HG03520 (cell line): ENCODE results near the gene CNTFR.

Experiments
- ATAC-seq: cut with Tn5 transposase; IDR thresholded peaks from one replicate; pipeline ENCODE4 v1.9.1; 2021; ENCODE audit warnings: mild to moderate bottlenecking, moderate library complexity; ENCODE audit not compliant: unreplicated experiment

CNTFR gene

GRCh38 chr9:34526026-34526425 lies 63.5 kb downstream of the CNTFR start:
- ATAC-seq: no peak

- no peak for ATAC-seq
These were observed 65.2 kb downstream of the CNTFR start for GRCh38 chr9:34524349-34524748.

DNA sequence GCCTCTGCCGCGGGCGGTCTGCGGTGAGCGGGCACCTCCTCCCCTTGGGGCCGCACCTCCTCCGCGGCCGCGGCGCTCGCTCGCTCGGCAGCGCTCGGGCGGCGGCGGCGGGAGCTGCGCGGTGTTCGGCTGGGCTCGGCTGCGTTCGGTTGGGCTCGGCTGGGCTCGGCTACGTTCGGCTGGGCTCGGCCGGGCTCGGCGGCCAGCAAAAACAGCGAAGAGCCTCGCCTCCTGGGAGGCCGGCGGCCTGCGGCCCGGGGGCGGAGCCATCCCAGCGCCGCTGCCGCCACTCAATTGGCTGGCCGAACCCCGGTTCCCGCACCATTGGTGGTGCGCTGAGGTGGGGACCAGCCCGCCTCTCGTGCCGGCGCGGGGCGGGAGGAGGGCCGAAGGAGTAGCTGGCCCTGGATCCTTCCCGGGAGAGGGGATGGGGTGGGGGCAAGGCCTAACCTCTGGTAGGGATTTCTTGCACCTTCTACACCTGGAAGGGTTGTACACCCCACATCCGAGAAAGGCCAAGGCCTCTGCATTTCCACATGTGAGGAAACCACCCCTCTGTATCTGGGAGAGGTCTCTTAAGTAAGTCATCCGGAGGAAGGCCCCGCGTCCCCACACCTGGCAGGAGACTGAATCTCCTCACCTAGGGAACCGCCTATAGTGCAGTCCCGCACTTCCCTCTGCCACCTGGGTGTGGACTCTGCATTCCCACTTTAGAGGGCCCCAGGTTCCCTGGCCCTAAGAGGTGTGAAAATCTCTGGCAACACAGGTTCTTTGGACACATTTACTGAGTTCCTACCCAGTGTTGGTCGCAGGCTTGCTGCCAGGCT lies 66.3 kb downstream of the CNTFR start, which contains the start of gene ENHO:
ENHO (minus strand) TSS at position 20 of the 827 bp plus-strand sequence. CDS start 1,295 bp downstream, outside the sequence.
- peak; percentile 81 for ATAC-seq

- ATAC-seq: no peak
These were observed 67.2 kb downstream of the CNTFR start for GRCh38 chr9:34522091-34522887.

DNA sequence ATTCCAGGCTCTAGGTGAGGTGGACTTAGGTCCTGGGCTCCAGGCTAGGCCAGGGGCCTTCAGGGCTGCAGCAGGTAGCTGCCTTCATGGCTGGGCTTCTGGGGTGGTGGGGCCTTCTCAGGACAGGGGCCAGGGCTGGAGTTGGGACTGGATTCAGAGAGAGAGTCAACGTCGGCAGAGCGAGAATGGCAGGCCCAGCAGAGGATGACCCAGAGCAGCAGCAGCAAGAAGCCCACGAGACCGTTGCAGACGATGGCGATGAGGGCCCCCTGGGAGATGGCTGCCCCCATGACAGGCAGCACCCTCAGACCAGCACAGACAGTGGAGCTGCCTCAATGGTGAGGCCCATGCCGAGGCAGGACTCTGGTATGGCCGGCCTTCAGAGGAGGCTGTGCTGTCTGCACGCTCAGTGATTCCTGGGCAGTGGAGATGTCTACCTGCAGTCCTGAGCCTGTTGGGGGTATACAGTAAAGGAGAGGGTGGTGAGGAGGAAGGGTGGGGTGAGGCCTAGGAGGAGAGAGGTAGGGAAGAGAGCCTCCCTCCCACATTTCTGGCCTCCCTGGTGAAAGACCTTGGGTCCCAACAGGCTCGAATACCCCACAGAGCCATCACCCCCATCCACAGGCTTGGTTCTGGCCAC lies 68.0 kb downstream of the CNTFR start:
- no peak for ATAC-seq

DNA sequence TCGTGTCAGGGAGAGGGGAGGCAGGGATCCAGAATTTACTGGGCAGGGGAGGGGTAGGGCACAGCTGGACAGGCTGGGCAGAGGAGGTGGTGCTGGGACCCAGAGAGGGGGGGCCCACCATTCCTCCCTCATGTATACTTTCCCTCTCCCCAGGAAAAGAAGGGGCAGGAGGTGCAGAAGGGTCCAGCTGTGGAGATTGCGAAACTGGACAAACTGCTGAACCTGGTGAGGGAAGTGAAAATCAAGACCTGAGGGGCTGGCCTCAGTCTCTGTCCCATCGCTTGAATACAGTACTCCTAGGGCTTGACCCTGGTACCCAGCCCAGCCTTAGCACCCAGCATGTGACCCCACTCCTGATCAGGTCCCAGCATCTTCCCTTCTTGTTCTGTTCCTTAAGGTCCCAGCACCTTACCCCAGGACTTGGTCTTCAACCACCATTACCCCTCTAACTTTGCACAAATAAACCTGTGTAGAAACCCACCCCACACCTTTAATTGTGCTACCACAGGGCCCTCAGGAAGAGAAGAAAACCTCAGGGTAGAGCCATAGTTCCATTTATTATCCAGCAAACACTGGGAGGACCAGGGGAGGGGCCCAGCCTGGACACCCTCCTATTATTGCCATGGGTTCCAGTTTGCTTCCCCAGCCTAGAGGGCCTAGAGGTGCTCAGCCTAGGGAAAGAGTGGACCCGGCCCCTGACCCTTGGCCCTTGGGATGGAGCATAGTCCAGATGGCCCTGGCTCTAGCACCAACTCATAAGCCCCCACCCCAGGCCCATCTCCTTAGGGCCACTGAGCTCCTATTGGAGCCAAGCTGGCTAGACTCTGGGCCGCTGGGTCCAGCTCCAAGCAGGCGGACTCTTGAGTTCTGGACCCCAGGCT lies 68.8 kb downstream of the CNTFR start:
- no peak for ATAC-seq

GRCh38 chr9:34520096-34520495 lies 69.4 kb downstream of the CNTFR start:
- no peak for ATAC-seq

GRCh38 chr9:34519321-34520020 lies 70.1 kb downstream of the CNTFR start:
- no peak for ATAC-seq

GRCh38 chr9:34518896-34519295 lies 70.6 kb downstream of the CNTFR start:
- ATAC-seq: no peak

DNA sequence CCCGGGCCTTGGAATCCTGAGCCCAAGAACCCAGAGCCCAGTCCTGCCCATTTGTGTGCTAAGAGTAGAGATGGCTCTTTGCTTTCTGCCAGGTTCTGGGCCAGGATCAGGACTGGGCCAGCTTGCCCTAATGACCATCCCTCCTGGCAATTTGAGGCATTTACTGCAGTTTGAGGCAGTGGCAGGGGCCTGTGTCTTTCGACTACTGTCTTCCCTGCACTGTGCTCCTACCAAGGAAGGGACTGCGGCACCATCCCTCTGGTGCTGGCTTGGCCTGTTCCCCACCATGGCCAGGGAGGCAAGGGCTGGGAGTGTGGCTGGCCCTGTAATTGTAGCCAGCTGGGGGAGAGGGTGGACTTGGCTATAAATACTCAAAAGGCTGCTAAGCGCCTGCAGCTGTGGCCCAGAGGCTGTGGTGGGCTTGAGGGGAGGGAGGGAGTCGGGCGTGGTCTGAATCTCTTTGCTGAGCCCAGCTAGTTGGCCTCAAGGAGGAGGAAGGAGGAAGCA lies 71.4 kb downstream of the CNTFR start:
- no peak for ATAC-seq

DNA sequence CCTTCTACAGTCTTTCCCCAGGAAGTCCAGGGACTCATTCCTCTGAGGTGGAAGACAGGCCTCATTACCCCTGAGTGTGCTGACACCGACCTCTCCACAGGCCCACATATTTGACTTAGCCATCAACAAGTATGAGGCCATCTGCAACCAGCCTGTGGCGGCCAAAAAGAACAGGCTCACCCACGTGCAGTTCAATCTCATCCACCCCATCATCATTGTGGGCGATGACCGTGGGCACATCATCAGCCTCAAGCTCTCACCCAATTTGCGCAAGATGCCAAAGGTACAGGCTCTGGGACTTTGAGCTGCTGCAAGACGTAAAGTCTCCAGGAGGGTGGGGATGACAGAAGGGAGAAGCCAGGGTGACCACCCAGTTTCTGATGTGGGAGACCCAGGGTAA lies 72.3 kb downstream of the CNTFR start:
- ATAC-seq: no peak

DNA sequence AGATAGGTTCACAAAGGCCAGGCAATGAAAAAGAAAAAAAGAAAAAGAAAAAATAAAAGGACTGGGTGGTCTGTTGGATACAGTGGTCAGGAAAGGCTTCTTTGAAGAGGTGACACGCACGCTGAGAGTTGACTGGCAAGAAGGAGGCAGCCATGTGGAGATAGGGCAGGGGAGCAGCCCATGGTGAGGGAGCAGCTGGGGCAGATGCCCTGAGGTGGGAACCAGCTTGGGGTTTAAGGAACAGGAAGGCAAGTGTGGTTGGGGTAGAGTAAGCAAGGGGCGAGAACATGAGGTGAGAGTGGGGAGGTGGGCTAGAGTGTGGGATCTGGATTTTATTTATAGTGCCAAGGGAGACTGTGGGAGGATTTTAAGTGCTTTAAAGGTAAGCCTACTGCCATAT lies 73.6 kb downstream of the CNTFR start:
- no peak for ATAC-seq

DNA sequence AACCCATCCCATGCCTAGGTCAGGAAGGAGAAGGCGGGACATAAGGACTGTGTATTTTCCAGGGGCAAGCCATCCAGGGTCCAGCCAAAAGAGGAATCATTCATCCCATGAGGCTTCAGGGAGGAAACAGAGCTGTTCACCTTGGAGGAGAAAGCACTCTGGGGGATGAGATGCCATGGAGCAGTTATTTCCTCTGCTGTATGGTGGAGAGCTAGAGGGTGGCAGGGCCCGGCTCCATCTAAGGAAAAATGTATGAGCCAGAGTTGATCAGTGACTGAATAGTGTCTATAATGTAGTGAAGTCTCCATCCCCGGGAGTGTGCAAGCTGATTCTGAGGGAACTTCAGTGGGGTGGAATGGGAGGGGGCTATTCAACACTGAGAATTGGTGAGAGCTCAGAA lies 74.7 kb downstream of the CNTFR start:
- no peak for ATAC-seq

DNA sequence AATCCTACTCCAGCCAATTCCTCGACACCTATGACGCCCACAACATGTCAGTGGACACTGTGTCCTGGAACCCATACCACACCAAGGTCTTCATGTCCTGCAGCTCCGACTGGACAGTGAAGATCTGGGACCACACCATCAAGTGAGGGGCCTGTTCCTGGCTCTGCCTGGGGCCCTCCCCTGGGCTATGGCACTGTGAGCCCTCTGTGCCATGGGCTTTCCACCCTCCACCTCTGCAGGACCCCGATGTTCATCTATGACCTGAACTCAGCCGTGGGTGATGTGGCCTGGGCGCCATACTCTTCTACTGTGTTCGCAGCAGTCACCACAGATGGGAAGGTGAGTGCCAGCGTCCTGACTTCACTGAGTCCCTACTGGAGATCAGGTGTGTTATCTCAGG lies 75.1 kb downstream of the CNTFR start:
- ATAC-seq: no peak

GRCh38 chr9:34513567-34514214 lies 75.8 kb downstream of the CNTFR start:
- ATAC-seq: no peak

DNA sequence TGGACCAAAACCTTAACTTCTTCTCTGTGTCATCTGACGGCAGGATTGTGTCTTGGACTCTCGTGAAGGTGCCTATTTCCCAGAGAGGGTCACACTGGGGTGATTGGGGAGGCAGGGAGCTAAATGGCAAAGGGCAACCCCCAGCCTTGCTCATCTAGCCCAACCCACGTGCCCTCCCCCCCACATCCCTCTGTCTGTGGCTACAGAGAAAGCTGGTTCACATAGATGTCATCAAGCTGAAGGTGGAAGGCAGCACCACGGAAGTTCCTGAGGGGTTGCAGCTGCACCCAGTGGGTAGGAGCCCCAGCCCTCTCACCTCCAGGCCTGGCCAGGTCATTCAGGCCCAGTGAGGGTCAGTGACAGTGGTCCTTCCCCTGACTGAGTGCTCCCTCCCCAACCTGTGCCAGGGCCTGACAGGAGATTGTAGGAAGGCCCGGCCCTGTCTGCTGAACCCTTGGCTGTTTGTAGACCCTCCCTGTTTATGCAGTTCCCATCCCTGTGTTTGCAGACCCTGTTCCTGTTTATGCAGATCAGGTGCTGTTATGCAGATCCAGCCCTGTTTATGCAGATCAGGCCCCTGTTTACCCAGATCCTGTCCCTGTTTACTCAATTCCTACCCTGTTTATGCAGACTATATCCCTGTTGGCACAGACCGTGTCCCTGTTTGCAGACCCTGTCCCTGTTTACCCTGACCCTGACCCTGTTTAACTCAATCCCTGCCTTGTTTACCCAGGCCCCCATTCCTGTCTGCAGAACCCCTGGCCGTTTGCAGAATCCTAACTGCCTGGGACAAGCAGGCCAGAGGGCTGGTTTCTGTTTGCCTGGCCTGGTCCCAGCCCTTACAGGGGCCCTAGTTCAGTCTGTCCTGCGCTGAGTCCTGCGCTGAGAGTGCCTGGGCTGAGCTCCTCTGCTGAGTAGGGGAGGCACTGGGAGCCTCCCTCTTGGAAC lies 77.1 kb downstream of the CNTFR start:
- no peak for ATAC-seq

DNA sequence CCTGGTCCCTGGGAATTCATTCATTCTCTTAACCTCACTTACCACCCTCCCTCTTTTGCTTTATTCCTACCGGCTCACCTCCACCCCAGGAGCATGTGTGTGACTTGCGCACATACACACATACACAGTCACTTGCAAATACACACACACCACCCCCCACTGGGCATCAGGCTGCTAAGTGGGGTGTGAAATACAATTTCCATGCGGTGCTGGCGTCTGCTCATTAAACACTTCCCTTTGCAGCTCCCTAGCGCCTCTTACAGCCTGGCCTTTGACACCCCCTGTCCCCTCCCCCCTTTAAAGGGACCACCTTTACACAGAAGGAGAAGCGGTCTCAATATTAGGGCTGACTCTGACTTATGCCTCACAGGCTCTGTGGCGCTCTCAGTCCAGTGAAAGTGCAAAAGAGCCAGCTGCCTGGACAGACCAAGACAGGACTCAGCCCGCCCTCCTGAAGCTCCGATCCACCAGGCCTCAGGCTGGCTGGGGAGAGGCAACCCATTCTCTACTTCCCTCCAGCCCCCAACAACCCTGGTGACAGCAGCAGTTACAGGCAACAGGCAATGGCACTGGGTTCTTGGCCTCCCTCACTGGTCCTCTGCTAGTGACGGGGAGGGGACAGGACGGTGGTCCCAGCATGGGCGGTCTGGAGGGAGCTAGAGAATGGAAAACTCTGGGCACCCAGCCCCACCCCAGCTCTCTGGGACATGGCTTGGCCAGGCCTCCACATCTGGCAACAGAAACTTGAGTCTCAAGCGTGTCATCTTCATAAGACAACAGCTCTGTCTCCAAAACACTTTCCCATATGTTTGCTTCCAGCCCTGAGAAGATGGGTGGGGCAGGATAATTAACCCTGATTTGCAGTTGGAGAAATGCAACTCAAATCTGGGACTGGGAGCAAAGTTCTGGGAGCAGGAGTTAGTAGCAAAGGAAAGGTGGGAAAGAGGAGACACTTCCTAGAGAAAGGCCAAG lies 78.7 kb downstream of the CNTFR start:
- ATAC-seq: no peak
